ENCODE data around the gene DUS3L. TPM values are rescaled to one million over a fixed set of nuclear protein-coding genes. Genes with fewer than 3 reads are reported as not detected.

The DUS3L gene
- total RNA-seq, 1 donor from 2014 or later, result 55.5 TPM

- no peak for TF ChIP-seq CTCF (IDR thresholded peaks at IDR 0.05; ENCODE audit: insufficient read depth, low read length, severe bottlenecking)
- no peaks in the 10 kb centered on the region for H3K27me3 ChIP-seq (ENCODE audit: control insufficient read depth, insufficient read depth, low read length)
- peaks cover 36% of the 10 kb centered on the region for H3K36me3 ChIP-seq (ENCODE audit: control insufficient read depth, insufficient read depth, low read length)
- H3K4me3 ChIP-seq (ENCODE audit: low read depth, low read length), result no peak overlapping the region
- DNase-seq (ENCODE audit: low read depth), result no peak
- no peak for FAIRE-seq
Measured at GRCh38 chr19:5788422-5788821, 2.5 kb downstream of the DUS3L start.

GRCh38 chr19:5787409-5788182 lies 3.4 kb downstream of the DUS3L start:
- FAIRE-seq (no peak), DNase-seq (ENCODE audit: low read depth) (no peak)
- H3K4me3 ChIP-seq (ENCODE audit: low read depth, low read length), result no peak overlapping the region
- TF ChIP-seq CTCF (IDR thresholded peaks at IDR 0.05; ENCODE audit: insufficient read depth, low read length, severe bottlenecking), result no peak
- H3K27me3 ChIP-seq (ENCODE audit: control insufficient read depth, insufficient read depth, low read length), result no peaks in the 10 kb centered on the region
- H3K36me3 ChIP-seq (ENCODE audit: control insufficient read depth, insufficient read depth, low read length), result peaks cover 36% of the 10 kb centered on the region

GRCh38 chr19:5786593-5787408 lies 4.2 kb downstream of the DUS3L start:
- Histone ChIP-seq H3K27me3 (ENCODE audit: control insufficient read depth, insufficient read depth, low read length) (no peaks in the 10 kb centered on the region), H3K4me3 (ENCODE audit: low read depth, low read length) (no peak overlapping the region), H3K36me3 (ENCODE audit: control insufficient read depth, insufficient read depth, low read length) (peaks cover 36% of the 10 kb centered on the region)
- TF ChIP-seq CTCF (IDR thresholded peaks at IDR 0.05; ENCODE audit: insufficient read depth, low read length, severe bottlenecking), result no peak
- DNase-seq (ENCODE audit: low read depth) (no peak), FAIRE-seq (no peak)

- no peak for TF ChIP-seq CTCF (IDR thresholded peaks at IDR 0.05; ENCODE audit: insufficient read depth, low read length, severe bottlenecking)
- Histone ChIP-seq H3K36me3 (ENCODE audit: control insufficient read depth, insufficient read depth, low read length) (peaks cover 36% of the 10 kb centered on the region), H3K4me3 (ENCODE audit: low read depth, low read length) (no peak overlapping the region), H3K27me3 (ENCODE audit: control insufficient read depth, insufficient read depth, low read length) (no peaks in the 10 kb centered on the region)
- FAIRE-seq, result no peak
- DNase-seq (ENCODE audit: low read depth), result no peak
Measured at GRCh38 chr19:5785423-5785822, 5.5 kb downstream of the DUS3L start.

- FAIRE-seq (no peak), DNase-seq (ENCODE audit: low read depth) (no peak)
- TF ChIP-seq CTCF (IDR thresholded peaks at IDR 0.05; ENCODE audit: insufficient read depth, low read length, severe bottlenecking), result no peak
- no peak within 1 kb of the TSS for H3K4me3 ChIP-seq (ENCODE audit: low read depth, low read length)
- no peaks in the 10 kb centered on the region for H3K27me3 ChIP-seq (ENCODE audit: control insufficient read depth, insufficient read depth, low read length)
- peaks cover 35% of the 10 kb centered on the region for H3K36me3 ChIP-seq (ENCODE audit: control insufficient read depth, insufficient read depth, low read length)
Measured at GRCh38 chr19:5784581-5785147, 6.3 kb downstream of the DUS3L start, which contains the start of gene PRR22. PRR22 (minus strand) TSS chr19:5784746; CDS start chr19:5784660, 86 bp downstream.

All from bronchial epithelial cell (primary cell).